Left ventricle myocardium inferior (tissue), 1 donor: ENCODE results near the gene NAT16. TPM values are rescaled to one million over a fixed set of nuclear protein-coding genes. Genes with fewer than 3 reads are reported as not detected.
A peak's percentile ranks its signal among the peaks of the same experiment; 100 is the strongest.

Source experiments
- DNase-seq: peaks from one replicate; pipeline ENCODE4 v3.0.0-alpha.2; 2020
- H3K27ac ChIP-seq: fragments of 200-600 bp; replicated peaks from 2 replicates; pipeline ENCODE4 v1.8.0; 2021
- H3K27me3 ChIP-seq: fragments of 200-600 bp; 2 replicates; pipeline ENCODE4 v1.8.0; 2021; ENCODE audit warnings: low read depth
- H3K36me3 ChIP-seq: fragments of 200-600 bp; 2 replicates; pipeline ENCODE4 v1.8.0; 2021
- H3K4me1 ChIP-seq: fragments of 200-600 bp; 2 replicates; pipeline ENCODE4 v1.8.0; 2021
- H3K4me3 ChIP-seq: fragments of 200-600 bp; 2 replicates; pipeline ENCODE4 v1.8.0; 2021; ENCODE audit warnings: mild to moderate bottlenecking, moderate library complexity
- H3K9me3 ChIP-seq: fragments of 200-600 bp; replicated peaks from 2 replicates; pipeline ENCODE4 v1.8.0; 2021
- CTCF ChIP-seq: fragments of 200-600 bp; IDR thresholded peaks from 2 replicates; pipeline ENCODE4 v1.8.0; 2021; ENCODE audit warnings: antibody characterized with exemption, mild to moderate bottlenecking, borderline replicate concordance
- intact Hi-C: fragments of 100-400 bp; cut with micrococcal nuclease; formaldehyde crosslinking; loops from one replicate; pipeline ENCODE4 v1.11.0; 2022
- total RNA-seq: library from RNA; stranded (reverse); fragmentation: NEBNext Ultra II Directional; extraction: Animal tissue kit (Norgen Biotek cat#: 25700); gene quantifications from one replicate; pipeline ENCODE4 v1.2.1, GENCODE V29; 2021
- donor health status: DM: no; HTN: yes; CAD: no; lungs with severe emphysema.

NAT16 gene
- total RNA-seq, 1 donor from 2014 or later: not detected

GRCh38 chr7:101128040-101128834 is 51.9 kb downstream of the NAT16 start:
- H3K4me3 ChIP-seq: peak overlapping the region; percentile 51
- no peak for DNase-seq
- intact Hi-C loops: no loop called here
- H3K9me3 ChIP-seq: no peaks in the 10 kb centered on the region
- H3K27me3 ChIP-seq: no peaks in the 10 kb centered on the region
- no peaks in the 10 kb centered on the region for H3K36me3 ChIP-seq
- peaks cover 35% of the 10 kb centered on the region for H3K4me1 ChIP-seq
- H3K27ac ChIP-seq: no peak overlapping the region
- TF ChIP-seq CTCF: no peak

DNA sequence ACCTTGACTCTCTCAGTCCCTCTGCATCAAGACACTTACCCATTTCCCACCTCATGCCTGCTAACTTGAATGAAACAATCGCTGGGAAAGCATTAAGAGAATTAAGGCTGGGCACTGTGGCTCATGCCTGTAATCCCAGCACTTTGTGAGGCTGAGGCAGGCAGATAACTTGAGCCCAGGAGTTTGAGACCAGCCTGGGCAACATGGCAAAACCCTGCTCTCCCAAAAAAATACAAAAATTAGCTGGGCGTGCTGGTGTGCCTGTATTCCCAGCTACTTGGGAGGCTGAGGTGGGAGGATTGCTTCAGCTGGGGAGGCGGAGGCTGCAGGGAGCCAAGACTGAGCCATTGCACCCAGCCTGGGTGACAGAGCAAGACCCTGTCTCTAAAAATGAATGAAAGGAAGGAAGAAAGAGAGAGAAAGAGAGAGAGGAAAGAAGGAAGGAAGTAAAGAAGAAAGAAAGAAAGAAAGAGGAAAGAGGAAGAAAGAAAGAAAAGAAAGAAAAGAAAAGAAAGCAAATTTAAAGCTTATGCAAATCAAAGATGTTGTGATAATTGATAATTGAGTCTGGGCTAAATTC is 52.5 kb downstream of the NAT16 start:
- peaks cover 41% of the 10 kb centered on the region for H3K4me1 ChIP-seq

DNA sequence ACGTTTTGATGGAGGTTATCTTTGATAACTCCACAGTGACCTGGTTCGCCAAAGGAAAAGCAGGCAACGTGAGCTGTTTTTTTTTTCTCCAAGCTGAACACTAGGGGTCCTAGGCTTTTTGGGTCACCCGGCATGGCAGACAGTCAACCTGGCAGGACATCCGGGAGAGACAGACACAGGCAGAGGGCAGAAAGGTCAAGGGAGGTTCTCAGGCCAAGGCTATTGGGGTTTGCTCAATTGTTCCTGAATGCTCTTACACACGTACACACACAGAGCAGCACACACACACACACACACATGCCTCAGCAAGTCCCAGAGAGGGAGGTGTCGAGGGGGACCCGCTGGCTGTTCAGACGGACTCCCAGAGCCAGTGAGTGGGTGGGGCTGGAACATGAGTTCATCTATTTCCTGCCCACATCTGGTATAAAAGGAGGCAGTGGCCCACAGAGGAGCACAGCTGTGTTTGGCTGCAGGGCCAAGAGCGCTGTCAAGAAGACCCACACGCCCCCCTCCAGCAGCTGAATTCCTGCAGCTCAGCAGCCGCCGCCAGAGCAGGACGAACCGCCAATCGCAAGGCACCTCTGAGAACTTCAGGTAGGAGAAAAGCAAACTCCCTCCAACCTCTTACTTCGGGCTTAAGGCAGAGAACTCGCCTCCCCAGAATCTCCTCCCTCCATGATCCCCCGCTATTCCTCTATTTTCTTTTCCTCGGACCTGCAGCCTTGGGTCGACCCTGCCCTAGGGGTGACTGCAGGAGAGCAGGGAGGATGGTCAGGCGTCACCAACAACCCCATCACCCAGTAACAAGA is 53.2 kb downstream of the NAT16 start, which contains the start of gene SERPINE1:
Gene SERPINE1, plus strand, starts transcription at position 454 of the 809 bp plus-strand sequence. CDS start 1,290 bp downstream, outside the sequence.
- H3K36me3 ChIP-seq: no peaks in the 10 kb centered on the region
- H3K9me3 ChIP-seq: no peaks in the 10 kb centered on the region
- intact Hi-C loops: no loop called here
- peak; percentile 87 for DNase-seq
- peak; percentile 37 for TF ChIP-seq CTCF
- no peaks in the 10 kb centered on the region for H3K27me3 ChIP-seq
- peak within 1 kb of the TSS; percentile 51 for H3K4me3 ChIP-seq
- H3K27ac ChIP-seq: peak within 1 kb of the TSS; percentile 84
- peaks cover 48% of the 10 kb centered on the region for H3K4me1 ChIP-seq

More for the DNA sequence above, 52.5 kb downstream of the NAT16 start:
- DNase-seq: no peak
- intact Hi-C loops: no loop called here
- Histone ChIP-seq H3K9me3 (no peaks in the 10 kb centered on the region), H3K27ac (peak overlapping the region; percentile 84), H3K36me3 (no peaks in the 10 kb centered on the region), H3K27me3 (no peaks in the 10 kb centered on the region), H3K4me3 (peak overlapping the region; percentile 51)
- TF ChIP-seq CTCF: no peak

- peak; percentile 78 for DNase-seq
- Histone ChIP-seq H3K9me3 (no peaks in the 10 kb centered on the region), H3K27ac (peak overlapping the region; percentile 84), H3K4me3 (peak overlapping the region; percentile 51), H3K27me3 (no peaks in the 10 kb centered on the region), H3K36me3 (no peaks in the 10 kb centered on the region), H3K4me1 (peaks cover 55% of the 10 kb centered on the region)
- intact Hi-C loops: no loop called here
- TF ChIP-seq CTCF: no peak
Observed at GRCh38 chr7:101125989-101126650, 54.0 kb downstream of the NAT16 start.
